H1 (cell line): ENCODE measurements around the gene PGD. TPM values are rescaled to one million over a fixed set of nuclear protein-coding genes. Genes with fewer than 3 reads are reported as not detected.

Experiments
- CHD2 ChIP-seq: IDR thresholded peaks from 2 replicates; pipeline ENCODE4 v1.6.1; 2012; ENCODE audit warnings: low read length, improper control_type of control experiment
- HDAC6 ChIP-seq: IDR thresholded peaks from one replicate; pipeline ENCODE4 v1.7.1; 2012; ENCODE audit warnings: low read depth, mild to moderate bottlenecking, inconsistent platforms, low read length, moderate library complexity
- JUN ChIP-seq: IDR thresholded peaks from 2 replicates; pipeline ENCODE4 v1.6.1; 2011; ENCODE audit warnings: low read depth, mild to moderate bottlenecking, improper control_type of control experiment, low read length
- POLR2A ChIP-seq, 2 experiments: IDR thresholded peaks; 1 replicate in 1 of 2; 2 replicates in 1 of 2; pipeline ENCODE4 v1.6.1; 2011; ENCODE audit warnings: low read depth in 2 of 2, low read length in 2 of 2, mild to moderate bottlenecking in 2 of 2; ENCODE audit errors: control extremely low read depth in 1 of 2
- RAD21 ChIP-seq, 2 experiments: IDR thresholded peaks in 1 of 2; conservative IDR thresholded peaks in 1 of 2; 2 replicates each; pipeline ENCODE4 v1.6.1; 2011; ENCODE audit warnings: low read depth in 2 of 2, low read length in 2 of 2, improper control_type of control experiment in 1 of 2, inconsistent platforms in 1 of 2, mild to moderate bottlenecking in 1 of 2, moderate library complexity in 1 of 2
- SUZ12 ChIP-seq: fragments of 200-600 bp; sonication (generic); IDR thresholded peaks from 2 replicates; pipeline ENCODE4 v1.6.1; 2012; ENCODE audit warnings: mild to moderate bottlenecking, inconsistent platforms, low read length, moderate library complexity, mixed read lengths
- YY1 ChIP-seq: IDR thresholded peaks from 2 replicates; pipeline ENCODE4 v1.6.1; 2011; ENCODE audit warnings: low read depth, mild to moderate bottlenecking, low read length
- polyA plus RNA-seq, 7 experiments: library from polyadenylated mRNA; depleted of rRNA in 3 of 7; stranded (reverse) in 5 of 7; unstranded in 2 of 7; fragments of >200 nt in 5 of 7; fragments of 200-250 nt in 2 of 7; gene quantifications; 1 replicate in 5 of 7; 2 replicates in 1 of 7; 4 replicates in 1 of 7; pipeline versions ENCODE4 v1.2.1 to v1.2.3, GENCODE V29; 2011 to 2013; ENCODE audit warnings: missing spikeins in 2 of 7, mixed read lengths in 2 of 7
- total RNA-seq: library from RNA; stranded (reverse); fragmentation: NEBNext Ultra II Directional; extraction: Animal tissue kit (Norgen Biotek cat#: 25700); gene quantifications from 2 replicates; pipeline ENCODE4 v1.2.1, GENCODE V29; 2021

PGD gene
- total and polyA plus RNA-seq, 2 of the 8 experiments (the other 6 are each of a cell fraction or from before 2014, with no cell fraction given), result 191 to 331 TPM

DNA sequence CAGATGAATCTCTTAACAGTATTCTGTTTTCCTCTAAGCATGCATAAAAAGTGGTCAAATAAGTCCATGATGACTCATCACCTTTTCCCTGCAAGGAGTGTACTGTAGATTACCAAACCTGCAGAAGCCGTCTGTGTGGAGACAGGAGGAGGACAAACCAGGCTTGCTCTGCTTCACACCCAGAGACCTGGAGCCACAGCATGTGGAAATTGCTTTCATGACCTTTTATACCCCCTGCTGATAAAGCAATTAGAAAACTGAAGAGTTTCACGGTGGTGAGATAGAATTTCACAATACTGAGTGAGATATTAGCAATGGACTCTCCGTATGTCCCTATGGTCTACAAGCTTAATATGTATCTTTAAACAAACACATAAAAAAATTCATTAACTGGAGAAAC, 60.3 kb downstream of the PGD start (continued):
- TF ChIP-seq YY1 (no peak), POLR2A (IDR thresholded peaks at IDR 0.05; ENCODE audit: control extremely low read depth in 1 of 2, low read depth in 2 of 2, low read length in 2 of 2) (no peak), CHD2 (no peak), RAD21 (IDR thresholded peaks at IDR 0.05 in 1 of 2, conservative IDR thresholded peaks at IDR 0.05 in 1 of 2; ENCODE audit: low read depth in 2 of 2, low read length in 2 of 2) (no peak), SUZ12 (no peak), JUN (no peak), HDAC6 (no peak)
- TF ChIP-seq, all 59 proteins: peak for 0
